GM18951 (cell line): Measurements from ENCODE around the gene RAC3.

Experiments used
- POLR2A ChIP-seq: IDR thresholded peaks from 4 replicates; pipeline ENCODE4 v1.6.1; 2011; ENCODE audit warnings: mild to moderate bottlenecking; ENCODE audit not compliant: insufficient read length, insufficient read depth; ENCODE audit errors: extremely low read depth
- in situ Hi-C: fragments of 300-500 bp; cut with MboI; formaldehyde crosslinking; loops from one replicate; pipeline ENCODE4 v1.12.0; 2022; ENCODE audit warnings: low sequenced_read_pairs, mixed read lengths, inconsistent platforms; ENCODE audit not compliant: unreplicated experiment

RAC3 gene

DNA sequence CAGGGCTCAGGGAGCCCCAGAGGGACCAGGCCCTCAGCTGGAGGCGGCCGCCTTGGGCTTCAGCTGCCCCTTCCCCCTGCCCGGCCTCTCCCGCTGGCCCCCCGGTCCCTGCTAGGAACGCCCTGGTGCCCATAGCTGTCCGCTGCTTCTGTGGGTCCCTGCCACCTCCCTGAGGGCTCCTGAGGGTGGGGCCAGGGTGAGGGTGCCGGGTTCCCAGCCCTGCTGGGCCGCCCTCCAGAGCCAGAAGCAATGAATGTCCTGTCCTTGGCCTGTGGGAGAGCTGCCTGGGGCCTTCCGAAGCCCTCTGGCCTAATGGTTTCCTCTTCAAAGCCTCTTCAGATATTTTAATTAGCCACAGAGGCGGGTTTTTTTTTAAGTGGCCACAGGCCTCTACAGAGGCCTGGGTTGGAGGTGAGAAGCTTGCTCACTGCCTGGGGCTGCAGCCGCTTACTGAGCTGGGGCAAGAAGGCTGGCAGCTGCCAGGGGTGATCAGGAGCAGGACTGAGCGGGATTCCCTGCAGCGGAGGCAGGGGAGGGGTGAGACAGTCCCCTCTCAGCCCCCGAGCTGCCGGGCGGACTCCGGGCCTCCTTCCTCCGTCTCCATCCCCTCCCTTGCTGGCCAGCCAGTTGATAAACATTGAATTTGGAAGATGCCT is 18.7 kb upstream of the RAC3 start:
- TF ChIP-seq POLR2A, result no peak
- in situ Hi-C loops, result no loop called here

DNA sequence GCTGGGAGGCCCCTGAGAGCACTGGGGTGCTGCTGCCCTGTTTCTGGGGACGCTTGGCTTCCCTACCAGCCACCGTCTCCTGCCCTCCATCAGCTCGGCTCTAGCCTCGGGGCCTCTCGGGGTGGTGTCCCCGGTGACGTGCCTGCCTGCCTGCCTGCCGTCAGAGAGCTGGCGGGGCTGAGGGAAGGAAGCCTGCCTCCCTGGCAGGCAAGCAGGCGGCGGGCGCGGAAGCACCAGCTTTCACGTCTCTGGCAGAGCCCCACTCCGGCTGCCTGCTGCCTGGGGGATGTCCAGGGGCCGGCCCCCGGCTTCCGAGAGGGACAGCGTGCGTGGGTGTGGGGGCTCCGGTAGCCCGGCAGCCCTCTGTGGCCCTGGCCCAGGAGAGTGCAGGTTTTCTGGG is 18.1 kb upstream of the RAC3 start:
- TF ChIP-seq POLR2A, result no peak
- in situ Hi-C loops, result no loop called here

DNA sequence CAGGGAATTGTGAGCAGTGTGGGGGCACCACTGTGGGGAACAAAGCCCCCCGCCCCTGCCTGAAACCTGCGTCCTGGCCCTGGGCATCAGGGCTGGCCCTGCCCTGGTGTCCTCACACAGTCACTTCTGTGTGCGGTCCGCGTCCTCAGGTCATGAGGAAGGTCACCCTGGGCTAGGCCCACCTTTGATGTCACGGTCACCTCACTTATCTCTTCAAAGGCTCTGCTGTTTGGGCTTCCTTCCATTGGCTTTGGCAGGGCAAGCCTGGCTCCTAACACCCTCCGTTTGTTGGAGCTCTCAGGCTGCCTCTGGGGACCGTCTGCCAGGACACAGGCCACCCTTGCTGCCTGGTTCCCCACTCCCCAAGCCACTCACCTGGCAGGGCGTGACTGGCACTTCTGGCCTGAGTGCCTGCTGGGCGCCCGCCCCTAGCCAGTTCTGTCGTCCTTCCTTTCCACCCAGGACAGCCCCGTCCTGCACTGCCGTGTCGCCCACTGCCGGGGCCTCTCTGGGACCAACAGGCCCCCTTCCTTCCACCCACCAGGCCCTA is 17.6 kb upstream of the RAC3 start:
- TF ChIP-seq POLR2A, result no peak
- in situ Hi-C loops, result no loop called here

DNA sequence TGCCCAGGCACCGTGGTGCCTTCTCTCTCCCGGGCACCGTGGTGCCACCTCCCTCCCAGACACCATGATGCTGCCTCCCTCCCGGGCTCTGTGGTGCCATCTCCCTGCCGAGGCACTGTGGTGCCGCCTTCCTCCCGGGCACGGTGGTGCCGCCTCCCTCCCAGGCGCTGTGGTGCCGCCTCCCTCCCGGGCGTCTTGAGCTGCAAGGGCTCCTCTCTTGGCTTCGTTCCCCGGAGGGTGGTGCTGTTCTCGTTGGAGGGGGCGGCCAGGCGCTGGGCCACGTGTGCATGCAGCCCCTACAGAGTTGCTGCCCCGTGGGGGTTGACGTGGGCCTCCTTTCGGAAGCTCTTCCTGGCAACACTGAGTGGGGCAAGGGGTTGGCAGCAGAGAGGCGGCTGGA is 17.0 kb upstream of the RAC3 start:
- TF ChIP-seq POLR2A, result no peak
- in situ Hi-C loops, result no loop called here

DNA sequence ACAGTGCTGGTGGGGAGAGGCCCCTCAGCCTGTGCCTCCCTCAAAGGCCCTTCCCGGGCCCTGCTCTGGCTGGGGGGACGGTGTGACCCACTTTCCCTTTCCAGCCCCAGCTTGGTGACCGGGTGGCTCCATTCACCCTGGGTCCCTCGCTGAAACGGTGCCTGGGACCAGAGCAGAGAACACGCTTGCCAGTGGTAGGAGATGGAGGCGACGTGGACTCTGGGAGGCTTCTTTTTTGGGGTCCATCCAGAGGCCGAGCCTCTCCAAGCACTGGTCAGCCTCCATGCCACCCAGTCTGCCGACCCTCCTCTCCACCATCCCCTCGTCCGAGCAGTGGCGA is 16.5 kb upstream of the RAC3 start:
- TF ChIP-seq POLR2A, result no peak
- in situ Hi-C loops, result no loop called here

DNA sequence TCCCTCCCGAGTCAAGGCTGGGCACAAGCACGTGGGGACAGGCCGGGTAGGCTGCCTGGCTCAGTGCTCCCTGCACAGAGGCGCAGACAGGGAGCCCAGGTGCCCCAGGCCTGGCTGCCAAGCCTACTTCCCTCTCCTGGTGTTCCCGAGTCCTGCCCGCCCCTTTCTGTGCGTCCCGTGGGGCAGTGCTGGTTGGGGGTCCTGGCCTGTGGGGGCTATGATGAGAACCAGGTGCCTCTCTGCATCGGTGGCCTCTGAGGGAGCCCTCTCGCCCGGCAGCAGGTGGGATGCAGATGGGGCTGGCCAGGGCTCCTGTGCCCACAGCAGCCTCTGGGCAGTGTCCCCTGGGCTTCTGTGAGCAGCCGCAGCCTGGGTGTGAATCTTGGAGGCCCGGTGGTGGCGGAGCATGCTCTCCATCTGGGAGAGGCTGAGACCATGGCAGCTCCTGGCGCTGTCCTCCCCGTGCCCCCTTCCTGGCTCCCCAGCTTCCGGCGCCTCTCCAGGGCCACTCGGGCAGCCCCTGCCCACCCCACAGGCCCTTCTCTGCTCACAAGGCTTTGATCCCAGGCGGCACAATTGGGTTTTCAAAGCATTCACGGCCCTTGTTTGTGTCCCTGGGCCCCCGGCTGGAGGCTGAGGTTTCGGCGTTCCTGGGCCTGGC is 16.0 kb upstream of the RAC3 start:
- no peak for TF ChIP-seq POLR2A
- in situ Hi-C loops, result no loop called here

DNA sequence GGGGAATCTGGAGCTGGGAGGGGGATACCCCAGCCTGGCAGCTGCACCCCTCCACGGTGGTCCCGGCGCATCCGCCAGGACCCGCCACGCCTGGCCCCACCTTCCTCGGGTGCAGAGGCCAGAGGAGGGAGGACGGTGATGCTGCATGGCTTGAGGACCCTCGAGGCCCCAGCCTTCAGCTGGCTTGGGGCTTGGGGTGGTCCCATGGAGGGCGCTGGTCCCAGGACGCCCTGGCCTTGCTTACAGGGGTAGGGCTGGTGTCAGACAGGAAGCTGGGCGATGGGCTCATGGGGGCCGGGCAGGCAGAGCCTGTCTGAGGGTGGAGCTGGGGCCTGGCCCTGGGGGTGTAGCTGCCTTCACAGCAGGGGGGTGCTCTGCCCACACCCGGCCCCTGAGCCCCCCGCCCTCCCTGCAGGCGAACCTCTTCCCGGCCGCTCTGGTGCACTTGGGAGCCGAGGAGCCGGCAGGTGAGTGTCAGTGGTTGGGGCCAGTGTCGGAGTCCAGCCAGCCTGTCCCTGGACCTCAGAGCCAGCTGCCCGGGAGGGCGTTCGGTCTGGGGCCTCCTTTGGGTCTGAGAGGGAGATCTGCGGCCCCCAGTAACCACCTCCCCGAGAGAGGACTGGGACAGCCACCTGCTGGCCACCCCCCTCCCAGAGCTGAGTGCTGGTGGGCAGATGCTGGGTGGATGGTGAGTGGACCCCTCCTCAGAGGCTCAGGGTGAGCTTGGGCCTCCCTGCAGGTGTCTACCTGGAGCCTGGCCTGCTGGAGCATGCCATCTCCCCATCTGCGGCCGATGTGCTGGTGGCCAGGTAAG is 15.2 kb upstream of the RAC3 start:
- in situ Hi-C loops, result no loop called here
- no peak for TF ChIP-seq POLR2A

DNA sequence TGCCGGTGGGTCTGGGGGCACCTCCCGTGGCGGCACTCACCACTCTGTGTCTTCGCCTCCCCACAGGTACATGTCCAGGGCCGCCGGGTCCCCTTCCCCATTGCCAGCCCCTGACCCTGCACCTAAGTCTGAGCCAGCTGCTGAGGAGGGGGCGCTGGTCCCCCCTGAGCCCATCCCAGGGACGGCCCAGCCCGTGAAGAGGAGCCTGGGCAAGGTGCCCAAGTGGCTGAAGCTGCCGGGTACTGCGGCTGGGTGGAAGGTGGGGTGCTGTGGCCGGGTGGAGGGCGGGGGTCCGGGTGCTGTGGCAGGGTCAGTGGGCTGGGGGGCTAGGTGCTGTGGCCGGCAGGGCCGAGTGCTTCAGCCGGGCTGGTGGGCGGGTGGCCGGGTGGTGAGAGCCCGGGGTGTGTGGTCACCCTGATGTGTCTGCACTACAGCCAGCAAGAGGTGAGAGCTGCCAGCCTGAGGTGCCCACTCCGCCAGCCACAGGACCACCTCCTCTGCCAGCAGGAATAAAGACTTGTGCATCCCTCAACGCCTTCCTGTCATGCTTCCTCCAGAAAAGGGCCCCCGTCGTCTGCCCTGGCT is 14.5 kb upstream of the RAC3 start:
- in situ Hi-C loops, result no loop called here

DNA sequence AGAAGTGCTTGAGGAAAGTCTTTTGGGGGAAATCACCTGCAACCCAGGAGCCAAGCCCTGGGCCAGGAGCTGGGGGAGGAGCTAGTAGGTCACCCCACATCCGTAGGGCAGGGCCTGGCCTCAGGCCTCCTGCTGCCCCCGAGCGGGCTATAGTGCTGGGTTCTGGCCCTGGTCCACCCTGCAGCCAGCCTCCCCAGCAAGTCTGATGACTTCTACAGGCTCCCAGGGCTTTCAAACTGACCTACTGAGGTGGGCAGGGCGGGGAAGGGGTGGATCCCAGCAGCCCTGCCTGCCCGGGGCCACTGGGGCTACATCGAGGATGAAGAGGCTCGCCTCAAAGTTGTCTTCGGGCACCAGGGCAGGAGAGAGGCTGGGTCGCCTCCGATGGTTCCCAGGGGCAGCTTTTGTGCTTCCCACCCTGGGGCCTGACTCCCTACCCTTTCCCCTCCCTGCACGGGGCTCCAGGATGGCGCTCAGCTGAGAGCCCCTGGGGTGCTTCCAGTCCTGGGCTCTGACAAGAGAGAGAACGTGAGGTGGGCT is 13.8 kb upstream of the RAC3 start:
- no peak for TF ChIP-seq POLR2A

More for the DNA sequence above, 14.5 kb upstream of the RAC3 start:
- no peak for TF ChIP-seq POLR2A

DNA sequence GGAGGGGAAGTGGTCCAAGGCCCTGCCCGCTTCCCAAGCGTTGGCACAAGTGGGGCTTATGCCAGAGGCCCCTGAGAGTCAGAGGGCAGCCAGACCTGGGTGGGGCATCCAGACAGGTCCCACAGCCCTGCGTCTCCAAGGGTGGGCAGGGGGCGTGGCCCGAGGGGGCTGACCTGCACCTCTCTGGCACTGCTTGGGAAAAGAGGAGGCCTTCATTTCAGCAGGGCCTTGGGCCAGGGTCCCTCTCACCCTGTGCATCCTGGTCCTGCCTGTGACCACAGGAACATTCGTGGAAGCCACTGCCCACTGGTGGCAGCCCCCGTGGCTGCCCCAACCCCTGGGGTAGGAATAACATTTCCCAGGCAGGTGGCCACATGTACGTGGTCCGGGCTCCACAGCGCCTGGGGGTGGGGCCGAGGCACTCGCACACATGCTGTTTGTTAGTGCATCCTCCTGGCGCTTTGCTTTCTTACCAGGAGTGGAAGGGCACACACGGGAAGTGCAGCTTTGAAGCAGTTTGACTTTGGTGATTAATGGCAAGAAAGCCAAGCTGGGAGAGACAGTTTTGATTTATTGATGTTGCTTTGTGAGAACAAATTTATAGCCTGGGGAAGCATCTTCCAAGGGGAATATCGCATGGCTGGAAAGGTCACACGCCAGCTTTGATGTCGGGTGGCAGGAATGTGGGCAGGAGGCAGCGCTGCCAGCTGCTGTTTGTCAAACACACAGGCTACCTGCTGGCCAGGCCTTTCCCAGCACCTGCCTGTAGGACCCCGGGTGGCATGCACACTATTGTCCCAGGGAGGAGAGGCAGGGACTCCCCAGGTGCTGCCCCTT is 13.1 kb upstream of the RAC3 start:
- in situ Hi-C loops, result no loop called here
- TF ChIP-seq POLR2A, result no peak

More for the DNA sequence above, 13.8 kb upstream of the RAC3 start:
- in situ Hi-C loops, result no loop called here

DNA sequence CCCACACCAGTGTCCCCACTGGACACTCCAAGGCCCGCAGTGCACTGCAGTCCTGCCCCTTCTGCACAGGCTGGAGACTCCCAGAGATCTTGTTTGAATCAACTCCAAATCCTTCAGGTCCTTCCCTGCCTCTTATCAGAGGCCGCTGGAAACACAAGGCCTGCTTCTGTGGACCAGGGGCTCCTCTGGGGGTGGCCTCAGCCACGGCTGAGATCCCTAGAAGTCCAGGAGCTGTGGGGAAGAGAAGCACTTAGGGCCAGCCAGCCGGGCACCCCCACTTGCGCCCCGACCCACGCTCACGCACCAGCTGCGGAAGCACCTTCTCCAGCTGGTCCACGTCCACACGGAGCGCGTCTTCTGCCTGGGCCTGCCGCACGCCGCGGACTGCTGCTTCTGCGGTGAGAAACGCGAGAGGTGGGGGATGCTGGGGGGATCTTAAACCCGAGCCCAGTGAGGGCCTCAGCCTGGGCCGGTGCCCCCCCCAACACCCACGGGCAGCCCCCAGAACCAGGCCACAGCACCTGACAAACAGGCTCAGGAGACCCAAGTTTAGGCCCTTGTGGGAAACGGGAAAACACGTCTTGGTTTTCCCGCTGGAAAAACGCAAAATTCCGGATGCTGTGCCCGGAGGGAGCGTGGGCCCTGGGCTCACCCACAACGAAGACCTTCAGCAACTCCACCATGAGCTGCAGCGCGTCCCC is 12.3 kb upstream of the RAC3 start:
- peak; percentile 23 for TF ChIP-seq POLR2A

More for the DNA sequence above, 12.3 kb upstream of the RAC3 start:
- in situ Hi-C loops, result no loop called here
